Measurements from ENCODE around the gene SUSD3.

SUSD3 gene

DNA sequence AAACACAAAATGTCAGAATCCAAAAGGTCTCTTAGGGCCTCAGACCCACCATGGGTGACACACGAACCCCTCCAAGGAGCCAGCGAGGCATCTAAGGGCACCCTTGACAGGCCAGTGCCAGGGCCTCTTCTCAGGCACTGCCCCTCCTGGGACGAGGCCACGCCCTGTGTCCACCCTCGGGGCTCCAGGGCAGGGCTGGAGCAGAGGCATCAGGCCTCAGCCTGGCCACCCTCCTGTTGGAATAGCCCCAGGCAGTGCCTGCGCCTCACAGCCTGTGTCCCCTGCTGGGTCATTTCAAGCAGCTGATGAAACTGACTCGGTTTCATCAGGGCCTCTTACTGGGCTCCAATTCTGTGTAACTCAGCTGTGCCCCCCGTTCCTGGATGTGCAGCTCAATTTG, 32.8 kb upstream of the SUSD3 start:
- Histone ChIP-seq H3K9me3 (replicated peaks in 1 of 11) (no peaks in the 10 kb centered on the region), H3K4me1 (peaks cover 65 to 93% (median 86%) of the 10 kb centered on the region in 10 experiments), H3K36me3 (peaks cover 72 to 90% (median 81%) of the 10 kb centered on the region in 11 experiments), H3K27me3 (no peaks in the 10 kb centered on the region), H3K4me3 (no peak overlapping the region), H3K9ac (peak overlapping the region in 6 of 11 experiments; percentile 3 to 43 (median 31); a peak in 8 of 22 replicates), H3K27ac (peak overlapping the region in 7 of 11 experiments; percentile 5 to 73 (median 49); a peak in 11 of 22 replicates), H4K20me1 (peaks cover 0 to 83% (median 18%) of the 10 kb centered on the region in 11 experiments; a peak in 11 of 22 replicates), H3K4me2 (peak overlapping the region in 6 of 11 experiments; percentile 10 to 90 (median 76); a peak in 9 of 22 replicates)
- no peak for TF ChIP-seq Cebpa-rat (IDR thresholded peaks at IDR 0.05)

DNA sequence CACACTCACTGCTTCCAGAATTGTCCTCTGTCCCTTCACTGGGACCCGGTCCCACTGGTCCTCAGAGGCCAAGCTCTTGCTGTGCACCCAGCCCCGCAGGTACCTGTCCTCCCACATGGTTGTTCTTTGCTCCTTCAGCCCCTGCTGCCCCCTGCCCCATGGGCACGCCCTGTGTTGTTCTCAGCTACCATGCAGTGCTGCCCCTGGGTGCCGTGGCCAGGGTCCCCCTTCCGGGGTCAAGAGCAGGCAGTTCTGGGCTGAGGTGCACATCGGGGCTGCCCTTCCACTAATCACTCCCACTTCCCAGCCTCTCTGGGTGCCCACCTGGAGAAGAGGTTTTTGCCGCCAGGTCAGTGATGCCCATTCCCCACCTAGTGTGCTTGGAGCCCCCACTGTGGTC, 31.9 kb upstream of the SUSD3 start:
- Histone ChIP-seq H3K4me3 (no peak overlapping the region), H3K36me3 (peaks cover 71 to 90% (median 80%) of the 10 kb centered on the region in 11 experiments), H4K20me1 (peaks cover 0 to 83% (median 10%) of the 10 kb centered on the region in 11 experiments; a peak in 12 of 22 replicates), H3K4me1 (peaks cover 74 to 99% (median 91%) of the 10 kb centered on the region in 10 experiments), H3K9me3 (replicated peaks in 1 of 11) (no peaks in the 10 kb centered on the region), H3K27ac (peak overlapping the region in 8 of 11 experiments; percentile 58 to 73 (median 67); a peak in 14 of 22 replicates), H3K4me2 (peak overlapping the region; percentile 70 to 90 (median 81)), H3K9ac (peak overlapping the region in 6 of 11 experiments; percentile 21 to 60 (median 50); a peak in 4 of 22 replicates), H3K27me3 (no peaks in the 10 kb centered on the region)
- no peak for TF ChIP-seq Cebpa-rat (IDR thresholded peaks at IDR 0.05)

DNA sequence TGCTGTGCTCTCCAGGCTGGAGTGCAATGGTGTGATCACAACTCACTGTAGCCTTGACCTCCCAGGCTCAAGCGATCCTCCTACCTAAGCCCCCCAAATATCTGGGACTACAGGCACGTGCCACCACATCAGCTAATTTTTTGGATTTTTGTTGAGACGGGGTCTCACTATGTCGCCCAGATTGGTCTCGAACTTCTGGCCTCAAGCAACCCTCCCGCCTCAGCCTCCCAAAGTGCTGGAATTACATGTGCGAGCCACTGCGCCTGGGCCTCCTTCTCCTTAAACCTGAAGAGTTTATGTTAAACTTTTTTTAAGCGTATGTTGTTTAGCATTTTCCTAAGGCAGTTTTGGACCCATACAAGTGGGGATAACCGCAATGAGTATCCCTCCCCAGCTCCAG, 30.8 kb upstream of the SUSD3 start:
- peak overlapping the region in 2 of 10 experiments; percentile 13 to 48; a peak in 2 of 20 replicates for H3K4me3 ChIP-seq
- H3K27ac ChIP-seq: peak overlapping the region in 10 of 11 experiments; percentile 38 to 73 (median 66); a peak in 18 of 22 replicates

DNA sequence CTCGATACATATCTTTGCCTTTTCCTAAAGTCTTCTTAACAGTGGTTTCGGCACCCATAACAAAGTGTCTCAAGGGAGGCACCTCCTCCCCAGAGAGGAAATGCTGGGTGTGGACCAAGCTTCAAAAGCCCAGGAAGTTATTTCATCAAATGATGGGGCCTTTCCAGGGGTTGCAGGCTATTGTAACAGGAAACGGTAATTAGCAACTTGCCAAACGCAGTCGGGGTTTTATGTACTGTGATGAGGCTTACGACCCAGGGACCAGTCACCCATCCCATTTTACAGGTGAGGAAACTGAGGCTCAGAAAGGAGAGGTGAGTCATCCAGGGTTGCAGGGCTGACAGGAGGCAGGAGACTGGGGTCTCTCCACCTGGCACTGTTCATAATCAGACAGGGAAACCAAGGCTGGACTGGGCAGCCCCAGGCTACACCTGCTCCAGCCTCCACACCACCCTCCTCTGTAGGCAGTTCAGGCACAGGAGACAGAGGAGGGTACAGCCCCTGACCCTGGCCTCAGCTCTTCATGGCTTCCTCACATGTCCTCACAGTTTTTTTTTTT, 30.0 kb upstream of the SUSD3 start:
- Histone ChIP-seq H3K9me3 (replicated peaks in 1 of 11) (no peaks in the 10 kb centered on the region), H3K27ac (peak overlapping the region in 10 of 11 experiments; percentile 43 to 73 (median 66); a peak in 19 of 22 replicates), H3K9ac (peak overlapping the region in 10 of 11 experiments; percentile 32 to 67 (median 50); a peak in 13 of 22 replicates), H3K4me2 (peak overlapping the region; percentile 70 to 90 (median 81)), H3K4me1 (peaks cover 92 to 100% (median 98%) of the 10 kb centered on the region in 10 experiments), H4K20me1 (peaks cover 0 to 82% (median 16%) of the 10 kb centered on the region in 11 experiments; a peak in 16 of 22 replicates), H3K4me3 (peak overlapping the region in 4 of 10 experiments; percentile 13 to 48 (median 28); a peak in 5 of 20 replicates), H3K36me3 (peaks cover 56 to 82% (median 71%) of the 10 kb centered on the region in 11 experiments), H3K27me3 (no peaks in the 10 kb centered on the region)
- TF ChIP-seq Cebpa-rat (IDR thresholded peaks at IDR 0.05): peak in 7 of 11 experiments; percentile 20 to 79 (median 39); a peak in 7 of 22 replicates

More for the DNA sequence above, 30.8 kb upstream of the SUSD3 start:
- H4K20me1 ChIP-seq: peaks cover 0 to 83% (median 14%) of the 10 kb centered on the region in 11 experiments; a peak in 14 of 22 replicates
- H3K9me3 ChIP-seq (replicated peaks in 1 of 11): no peaks in the 10 kb centered on the region
- H3K9ac ChIP-seq: peak overlapping the region in 10 of 11 experiments; percentile 32 to 67 (median 50); a peak in 16 of 22 replicates
- peak overlapping the region; percentile 70 to 90 (median 81) for H3K4me2 ChIP-seq
- no peak for TF ChIP-seq Cebpa-rat (IDR thresholded peaks at IDR 0.05)
- H3K4me1 ChIP-seq: peaks cover 85 to 100% (median 98%) of the 10 kb centered on the region in 10 experiments
- no peaks in the 10 kb centered on the region for H3K27me3 ChIP-seq
- H3K36me3 ChIP-seq: peaks cover 64 to 87% (median 79%) of the 10 kb centered on the region in 11 experiments

DNA sequence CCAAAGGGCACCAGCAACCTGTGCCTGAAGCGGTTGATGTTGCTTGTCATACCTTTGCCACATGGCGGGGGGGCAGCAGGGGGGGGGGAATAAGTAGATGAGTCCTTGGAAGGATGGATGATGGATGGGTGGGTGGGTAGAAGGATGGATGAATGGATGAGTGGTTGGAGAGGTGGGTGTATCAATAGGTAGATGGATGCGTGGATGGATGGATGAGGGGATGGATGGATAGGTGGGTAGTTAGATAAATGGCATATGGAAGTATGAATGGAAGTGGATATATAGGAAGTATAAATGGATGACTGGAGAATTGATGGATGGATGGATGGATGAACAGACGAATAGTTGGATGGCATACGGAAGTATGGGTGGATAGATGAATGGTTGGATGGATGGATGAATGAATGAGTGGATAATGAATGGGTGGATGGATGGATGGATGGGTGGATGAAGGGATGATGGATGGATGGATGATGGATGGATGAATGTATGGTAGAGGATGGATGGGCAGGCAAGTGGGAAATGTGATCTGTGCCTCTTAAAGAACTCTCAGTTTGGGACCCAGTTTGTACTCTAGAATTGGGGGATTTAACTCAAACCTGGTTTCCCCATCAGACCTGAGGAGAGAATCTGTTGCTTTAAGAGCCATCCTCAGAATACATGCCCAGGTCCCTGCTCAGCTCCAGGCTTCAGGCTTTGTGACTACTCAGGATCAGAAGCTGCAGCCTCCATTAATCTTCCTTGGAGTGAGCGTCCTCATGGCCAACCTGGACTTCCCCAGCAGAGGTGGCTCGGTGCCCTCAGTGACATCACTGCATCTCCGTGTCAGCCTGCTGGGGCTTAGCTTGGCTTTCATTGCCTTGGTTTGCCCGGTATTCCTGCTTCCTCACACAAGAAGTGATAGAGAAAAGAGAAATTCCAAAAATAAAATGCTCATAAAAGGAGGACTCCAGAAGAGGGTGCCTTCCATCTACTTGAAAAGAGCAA, 27.6 kb upstream of the SUSD3 start:
- no peak for TF ChIP-seq Cebpa-rat (IDR thresholded peaks at IDR 0.05)
- Histone ChIP-seq H4K20me1 (peaks cover 0 to 83% (median 32%) of the 10 kb centered on the region in 11 experiments; a peak in 20 of 22 replicates), H3K4me3 (no peak overlapping the region; a peak in 2 of 20 replicates), H3K36me3 (peaks cover 39 to 81% (median 71%) of the 10 kb centered on the region in 11 experiments), H3K9me3 (replicated peaks in 1 of 11) (no peaks in the 10 kb centered on the region), H3K4me1 (peaks cover 94 to 100% (median 100%) of the 10 kb centered on the region in 10 experiments), H3K4me2 (peak overlapping the region; percentile 81 to 99 (median 91)), H3K27ac (peak overlapping the region in 4 of 11 experiments; percentile 18 to 81 (median 29); a peak in 3 of 22 replicates), H3K9ac (peak overlapping the region in 2 of 11 experiments; percentile 58 to 73; a peak in 1 of 22 replicates), H3K27me3 (no peaks in the 10 kb centered on the region)

DNA sequence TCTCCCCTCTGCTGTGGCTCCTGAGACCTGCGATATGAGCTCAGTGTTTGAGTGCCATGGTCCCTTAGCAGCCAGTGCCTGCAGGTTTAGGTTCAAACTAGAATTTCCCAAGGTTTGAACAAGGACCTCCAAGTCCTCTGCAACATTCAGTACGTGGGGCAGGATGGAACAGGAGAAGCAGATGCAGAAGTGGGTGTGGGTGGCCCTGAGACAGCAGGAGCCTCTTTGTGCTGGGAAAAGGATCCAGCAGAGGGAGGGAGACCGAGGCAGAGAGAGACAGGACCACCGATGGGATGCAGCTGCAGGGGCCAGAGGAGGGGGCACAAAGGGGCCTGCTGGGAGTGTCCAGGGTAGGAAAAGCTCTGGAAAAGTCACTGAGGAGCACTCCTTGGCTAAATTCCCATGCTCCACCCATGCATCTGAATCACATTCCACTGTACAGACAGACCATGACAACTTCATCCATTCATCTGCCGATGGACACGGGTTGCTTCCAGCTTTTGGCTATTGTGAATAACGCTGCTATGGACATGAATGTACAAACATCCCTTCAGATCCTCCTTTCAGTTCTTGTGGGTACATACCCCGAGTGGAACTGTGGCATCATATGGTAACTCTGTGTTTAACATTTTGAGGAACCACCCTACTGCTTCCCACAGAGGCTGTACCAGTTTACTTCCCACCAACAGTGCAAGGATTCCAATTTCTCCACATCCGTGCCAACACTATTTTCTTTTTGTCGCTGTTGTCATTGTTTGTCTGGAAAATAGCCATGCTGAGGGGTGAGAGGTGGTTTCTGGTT, 26.7 kb upstream of the SUSD3 start:
- Histone ChIP-seq H3K4me2 (peak overlapping the region; percentile 81 to 99 (median 91)), H3K9ac (peak overlapping the region in 8 of 11 experiments; percentile 46 to 74 (median 64); a peak in 14 of 22 replicates), H3K4me1 (peaks cover 96 to 100% (median 100%) of the 10 kb centered on the region in 10 experiments), H3K9me3 (replicated peaks in 1 of 11) (no peaks in the 10 kb centered on the region), H3K27ac (peak overlapping the region in 9 of 11 experiments; percentile 32 to 81 (median 68); a peak in 16 of 22 replicates), H3K27me3 (no peaks in the 10 kb centered on the region), H3K4me3 (peak overlapping the region in 3 of 10 experiments; percentile 29 to 41 (median 36); a peak in 4 of 20 replicates), H3K36me3 (peaks cover 30 to 80% (median 67%) of the 10 kb centered on the region in 11 experiments), H4K20me1 (peaks cover 0 to 83% (median 33%) of the 10 kb centered on the region in 11 experiments; a peak in 21 of 22 replicates)
- no peak for TF ChIP-seq Cebpa-rat (IDR thresholded peaks at IDR 0.05)

DNA sequence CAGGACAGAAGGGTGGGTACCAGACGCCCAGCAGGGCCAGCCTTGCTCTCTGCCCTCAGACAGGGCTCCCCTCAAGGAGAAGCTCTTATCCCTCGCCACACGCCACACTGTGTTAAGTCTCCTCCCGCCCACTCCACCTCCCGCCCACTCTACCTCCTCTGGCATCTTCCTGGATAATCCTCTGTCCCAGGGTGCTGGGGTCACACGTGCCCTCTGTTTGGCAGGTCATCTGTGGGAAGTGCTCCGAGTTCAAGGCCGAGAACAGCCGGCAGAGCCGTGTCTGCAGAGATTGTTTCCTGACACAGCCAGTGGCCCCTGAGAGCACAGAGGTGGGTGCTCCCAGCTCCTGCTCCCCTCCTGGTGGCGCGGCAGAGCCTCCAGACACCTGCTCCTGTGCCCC, 26.0 kb upstream of the SUSD3 start:
- H3K9ac ChIP-seq: peak overlapping the region; percentile 6 to 74 (median 57); a peak in 18 of 22 replicates
- peaks cover 27 to 76% (median 62%) of the 10 kb centered on the region in 11 experiments for H3K36me3 ChIP-seq
- no peak for TF ChIP-seq Cebpa-rat (IDR thresholded peaks at IDR 0.05)
- peak overlapping the region in 10 of 11 experiments; percentile 32 to 81 (median 66); a peak in 18 of 22 replicates for H3K27ac ChIP-seq
- peaks cover 0 to 82% (median 38%) of the 10 kb centered on the region in 11 experiments; a peak in 21 of 22 replicates for H4K20me1 ChIP-seq
- peak overlapping the region in 8 of 10 experiments; percentile 1 to 48 (median 33); a peak in 11 of 20 replicates for H3K4me3 ChIP-seq
- H3K27me3 ChIP-seq: no peaks in the 10 kb centered on the region
- peak overlapping the region; percentile 81 to 99 (median 91) for H3K4me2 ChIP-seq
- no peaks in the 10 kb centered on the region for H3K9me3 ChIP-seq (replicated peaks in 1 of 11)
- H3K4me1 ChIP-seq: peaks cover 96 to 100% (median 100%) of the 10 kb centered on the region in 10 experiments

All from BLaER1 treated with 17β-estradiol and CSF1 and Interleukin-3, amounts not matched to agents 10 nM and 100 nM (cell line).